Stomach (tissue), 9 donors: ENCODE measurements around the gene DHX58. TPM values are rescaled to one million over a fixed set of nuclear protein-coding genes. Genes with fewer than 3 reads are reported as not detected.

ENCODE experiments used
- DNase-seq, 2 donors: peaks; one replicate each; pipeline versions ENCODE4 v3.0.0 to v3.0.0-alpha.2; 2013 to 2019
- H3K27ac ChIP-seq, 5 donors: fragments of 200-600 bp in 4 of 5; sonication (generic) in 4 of 5; one replicate each; pipeline ENCODE4 v1.5.1; 2013 to 2019; ENCODE audit warnings: mild to moderate bottlenecking in 1 of 5, moderate library complexity in 1 of 5
- H3K27me3 ChIP-seq, 3 donors: fragments of 200-600 bp; sonication (generic); one replicate each; pipeline ENCODE4 v1.5.1; 2017 to 2019; ENCODE audit warnings: mixed run types in 1 of 3
- H3K36me3 ChIP-seq, 4 donors: fragments of 200-600 bp; sonication (generic); 1 replicate in 3 of 4; 2 replicates in 1 of 4; pipeline ENCODE4 v1.5.1; 2016 to 2019
- H3K4me1 ChIP-seq, 4 donors: fragments of 200-600 bp; sonication (generic); one replicate each; pipeline ENCODE4 v1.5.1; 2016 to 2019
- H3K4me3 ChIP-seq, 4 donors: fragments of 200-600 bp; sonication (generic) in 3 of 4; one replicate each; pipeline ENCODE4 v1.5.1; 2016 to 2019; ENCODE audit warnings: mild to moderate bottlenecking in 1 of 4
- H3K9me3 ChIP-seq, 4 donors: fragments of 200-600 bp; sonication (generic); one replicate each; pipeline ENCODE4 v1.5.1; 2016 to 2019
- CTCF ChIP-seq, 7 experiments: fragments of 450-650 bp in 4 of 7; fragments of 200-600 bp in 3 of 7; sonication (generic) in 3 of 7; IDR thresholded peaks; one replicate each; pipeline ENCODE4 v1.5.1; 2016 to 2019; ENCODE audit warnings: antibody characterized with exemption in 7 of 7, control low read depth in 2 of 7, mild to moderate bottlenecking in 1 of 7
- EP300 ChIP-seq: sonication (generic); formaldehyde crosslinking; IDR thresholded peaks from one replicate; pipeline ENCODE4 v1.6.1; 2017; ENCODE audit warnings: antibody characterized with exemption
- POLR2A ChIP-seq, 4 donors: fragments of 450-650 bp; IDR thresholded peaks; one replicate each; pipeline ENCODE4 v1.6.1; 2016; ENCODE audit warnings: antibody characterized with exemption in 4 of 4, control low read depth in 2 of 4, mild to moderate bottlenecking in 1 of 4, moderate library complexity in 1 of 4
- POLR2AphosphoS5 ChIP-seq, 3 donors: sonication (generic); formaldehyde crosslinking; IDR thresholded peaks; one replicate each; pipeline ENCODE4 v1.6.1; 2016; ENCODE audit warnings: antibody characterized with exemption in 3 of 3
- WGBS, 5 donors: extraction: QIAGEN DNeasy Blood & Tissue Kit in 3 of 5; methylation state at CpG; one replicate each; pipeline versions ENCODE4 v1.1.5 to v1.1.7; 2013 to 2018; 5-methylcytosine and 5-hydroxymethylcytosine counted together
- intact Hi-C: fragments of 100-400 bp; cut with DNase I; formaldehyde crosslinking; loops from one replicate; pipeline ENCODE4 v1.15.1; 2023; ENCODE audit warnings: low total_unique reads
- polyA plus RNA-seq, 3 donors: library from polyadenylated mRNA; stranded (reverse); fragments of 200-250 nt; gene quantifications; one replicate each; pipeline ENCODE4 v1.2.3, GENCODE V29; 2013
- total RNA-seq, 5 donors: library from RNA; depleted of rRNA; stranded (reverse); fragments of >200 nt; gene quantifications; one replicate each; pipeline versions ENCODE4 v1.1.0 to v1.2.3, GENCODE V29; 2014 to 2016
- donor health status: healthy with polysubstance abuse.
- donor health status: Bipolar disorder and iron deficiency.
- donor health status: healthy.

DHX58 gene
- total and polyA plus RNA-seq, 8 donors, result 3.2 to 23.4 (median 12.9) TPM

- peak within 1 kb of the TSS; percentile 48 to 86 (median 58) for H3K27ac ChIP-seq
- H3K27me3 ChIP-seq, result no peaks in the 10 kb centered on the region
- peaks cover 21 to 53% (median 38%) of the 10 kb centered on the region in 4 donors for H3K4me1 ChIP-seq
- intact Hi-C loops, result no loop called here
- no peaks in the 10 kb centered on the region for H3K9me3 ChIP-seq
- TF ChIP-seq POLR2AphosphoS5 (IDR thresholded peaks at IDR 0.05) (peak; percentile 28 to 96 (median 51)), POLR2A (IDR thresholded peaks at IDR 0.05) (peak in 1 of 4 donors; percentile 9), CTCF (IDR thresholded peaks at IDR 0.05) (no peak), EP300 (no peak)
- peaks cover 17 to 45% (median 44%) of the 10 kb centered on the region in 4 donors for H3K36me3 ChIP-seq
- peak; percentile 84 to 95 for DNase-seq
- peak within 1 kb of the TSS; percentile 67 to 95 (median 93) for H3K4me3 ChIP-seq
- WGBS, 5 donors, result 6 to 11% (median 7%) methylated on average over 29 to 57 of the region's 57 CpGs
Observed at GRCh38 chr17:42120770-42121769, 8.6 kb upstream of the DHX58 start, which contains the start of gene KAT2A. Gene KAT2A (minus strand): TSS chr17:42121367. CDS start chr17:42121304, 63 bp downstream.

GRCh38 chr17:42120161-42120769 lies 7.8 kb upstream of the DHX58 start:
- H3K27ac ChIP-seq, result peak overlapping the region in 2 of 5 donors; percentile 70 to 86
- DNase-seq, result no peak
- H3K9me3 ChIP-seq, result no peaks in the 10 kb centered on the region
- H3K4me1 ChIP-seq, result peaks cover 21 to 53% (median 38%) of the 10 kb centered on the region in 4 donors
- peak overlapping the region; percentile 67 to 95 (median 93) for H3K4me3 ChIP-seq
- WGBS, 5 donors, result 37 to 51% (median 42%) methylated on average over 7 of the region's 7 CpGs
- H3K36me3 ChIP-seq, result peaks cover 11 to 45% (median 44%) of the 10 kb centered on the region in 4 donors
- intact Hi-C loops, result no loop called here
- TF ChIP-seq POLR2AphosphoS5 (IDR thresholded peaks at IDR 0.05), result no peak
- TF ChIP-seq POLR2A (IDR thresholded peaks at IDR 0.05), result no peak
- no peak for TF ChIP-seq EP300
- no peak for TF ChIP-seq CTCF (IDR thresholded peaks at IDR 0.05)
- no peaks in the 10 kb centered on the region for H3K27me3 ChIP-seq

GRCh38 chr17:42119301-42119700 lies 6.8 kb upstream of the DHX58 start:
- intact Hi-C loops, result loop anchor here (5.0 kb wide), 1 partner anchor 157 kb away; no protein-coding TSS in a partner anchor
- Histone ChIP-seq H3K9me3 (no peaks in the 10 kb centered on the region), H3K27ac (no peak overlapping the region), H3K4me3 (no peak overlapping the region), H3K4me1 (peaks cover 21 to 53% (median 38%) of the 10 kb centered on the region in 4 donors), H3K36me3 (peaks cover 5 to 47% (median 41%) of the 10 kb centered on the region in 4 donors), H3K27me3 (no peaks in the 10 kb centered on the region)
- DNase-seq, result no peak
- WGBS, 5 donors, result 87 to 92% (median 87%) methylated on average over 16 to 18 of the region's 18 CpGs
- TF ChIP-seq EP300 (no peak), POLR2AphosphoS5 (IDR thresholded peaks at IDR 0.05) (no peak), CTCF (IDR thresholded peaks at IDR 0.05) (no peak), POLR2A (IDR thresholded peaks at IDR 0.05) (no peak)

GRCh38 chr17:42118545-42118944 lies 6.0 kb upstream of the DHX58 start:
- TF ChIP-seq POLR2AphosphoS5 (IDR thresholded peaks at IDR 0.05) (no peak), POLR2A (IDR thresholded peaks at IDR 0.05) (no peak), CTCF (IDR thresholded peaks at IDR 0.05) (peak in 3 of 7 experiments; percentile 29 to 47 (median 38)), EP300 (no peak)
- Histone ChIP-seq H3K9me3 (no peaks in the 10 kb centered on the region), H3K4me1 (peaks cover 21 to 54% (median 39%) of the 10 kb centered on the region in 4 donors), H3K4me3 (no peak overlapping the region), H3K36me3 (peaks cover 5 to 55% (median 44%) of the 10 kb centered on the region in 4 donors), H3K27me3 (no peaks in the 10 kb centered on the region), H3K27ac (no peak overlapping the region)
- peak; percentile 50 to 63 for DNase-seq
- 52 to 76% (median 61%) methylated on average over 2 of the region's 2 CpGs for WGBS, 5 donors
- intact Hi-C loops, result loop anchor here (5.0 kb wide), 1 partner anchor 156 kb away; no protein-coding TSS in a partner anchor
